ENCODE measurements around the gene TRPT1.

TRPT1 gene

DNA sequence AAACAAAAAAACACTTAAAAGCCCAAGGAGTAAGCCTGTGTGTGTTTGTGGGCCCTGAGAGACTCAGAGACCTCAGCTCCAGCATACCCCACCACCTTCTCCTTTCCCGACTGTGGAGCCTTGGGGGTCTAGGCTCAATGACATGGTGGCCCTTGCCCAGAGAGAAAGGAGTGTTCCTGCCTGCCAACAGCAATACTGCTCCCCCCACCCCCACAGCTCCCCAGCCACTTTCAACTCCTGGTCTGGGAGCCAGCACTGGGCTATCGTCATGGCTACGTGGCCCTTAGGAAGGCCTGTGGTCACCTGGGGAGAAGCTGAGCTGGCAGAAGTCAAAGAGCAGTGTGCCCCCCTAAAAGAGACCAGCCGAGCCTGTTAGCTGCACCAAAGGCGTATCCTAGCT lies 18.1 kb upstream of the TRPT1 start:
- no peak for DNase-seq

DNA sequence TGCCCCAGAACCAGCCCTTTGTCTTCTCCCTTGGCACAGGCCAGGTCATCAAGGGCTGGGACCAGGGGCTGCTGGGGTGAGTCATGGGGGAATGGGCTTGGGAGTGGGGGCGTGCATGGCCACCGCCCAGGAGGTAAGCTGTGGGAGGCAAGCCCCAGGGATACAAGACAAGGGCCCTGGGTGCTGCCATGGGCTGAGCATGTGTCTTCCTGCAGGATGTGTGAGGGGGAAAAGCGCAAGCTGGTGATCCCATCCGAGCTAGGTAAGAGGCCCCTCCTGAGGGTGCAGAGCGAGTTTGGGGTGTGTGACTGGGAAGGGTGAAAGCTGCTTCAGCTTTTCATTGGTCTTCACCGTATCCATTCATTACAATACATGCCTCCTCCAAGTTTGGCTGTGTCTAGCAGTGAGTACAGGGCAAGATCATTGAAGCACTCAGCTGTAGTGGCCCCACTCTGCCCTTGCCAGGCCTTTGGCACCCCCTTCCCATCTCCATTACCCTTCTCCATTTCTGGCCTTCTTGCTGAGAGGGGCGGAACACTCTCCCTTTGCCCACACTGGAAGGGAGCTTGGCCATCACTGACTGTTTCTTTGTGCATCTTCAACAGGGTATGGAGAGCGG lies 17.4 kb upstream of the TRPT1 start:
- DNase-seq: no peak

DNA sequence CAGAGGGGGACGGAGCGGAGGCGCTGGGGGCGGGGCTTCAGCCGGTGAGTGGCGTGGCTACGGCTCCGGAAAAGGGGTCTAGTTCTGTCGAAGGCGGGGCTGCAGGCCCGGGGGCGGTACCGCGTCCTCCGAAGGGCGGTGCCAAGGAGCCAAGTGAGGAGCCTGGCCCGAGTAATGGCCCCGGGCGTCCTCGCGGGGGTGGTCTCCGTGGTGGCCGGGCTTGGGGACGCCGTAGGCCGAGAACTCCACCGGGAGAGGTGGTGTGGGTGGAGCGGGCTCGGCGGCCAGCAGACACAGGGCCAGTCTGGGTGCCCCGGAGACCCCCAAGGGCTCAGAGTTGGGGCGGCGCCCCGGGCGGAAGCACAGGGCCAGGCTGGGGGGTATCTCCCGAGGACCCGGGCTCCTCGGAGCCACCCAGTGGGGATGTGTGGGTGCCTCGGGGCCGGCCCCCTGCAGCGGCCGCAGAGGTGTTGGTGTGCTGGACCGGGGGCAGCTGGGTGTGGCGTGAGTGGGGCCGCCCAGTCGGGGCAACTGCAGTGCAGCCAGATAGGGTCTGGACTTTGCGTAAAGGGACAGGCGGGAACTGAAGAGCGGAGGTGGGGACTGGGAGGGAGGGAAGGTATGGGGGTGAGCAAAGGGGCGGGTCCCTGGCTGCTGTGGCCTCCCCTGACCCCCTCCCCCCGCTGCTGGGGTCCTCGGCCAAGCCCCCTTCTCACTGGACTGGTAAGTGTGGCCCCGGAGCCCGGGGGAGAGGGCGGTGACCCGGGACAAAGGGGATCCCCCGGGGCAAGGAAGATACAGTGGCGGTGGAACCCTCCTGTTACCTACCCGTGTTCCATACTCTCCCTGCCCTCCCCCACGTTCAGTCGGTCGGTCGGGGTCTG lies 15.7 kb upstream of the TRPT1 start:
- DNase-seq: peak; percentile 71

DNA sequence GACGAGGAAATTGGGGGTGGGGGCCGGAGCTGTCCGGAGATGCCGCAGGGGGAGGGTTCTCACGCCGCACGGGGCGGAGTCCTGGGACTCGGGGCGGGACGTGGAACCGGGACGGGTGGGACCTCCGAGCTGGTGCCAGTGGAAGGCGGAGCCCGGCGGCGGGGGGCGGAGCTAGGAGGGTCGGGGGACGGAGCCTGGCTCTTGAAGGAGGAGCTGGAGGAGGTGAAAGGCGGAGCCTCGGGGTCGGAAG lies 15.2 kb upstream of the TRPT1 start:
- DNase-seq: peak; percentile 99

DNA sequence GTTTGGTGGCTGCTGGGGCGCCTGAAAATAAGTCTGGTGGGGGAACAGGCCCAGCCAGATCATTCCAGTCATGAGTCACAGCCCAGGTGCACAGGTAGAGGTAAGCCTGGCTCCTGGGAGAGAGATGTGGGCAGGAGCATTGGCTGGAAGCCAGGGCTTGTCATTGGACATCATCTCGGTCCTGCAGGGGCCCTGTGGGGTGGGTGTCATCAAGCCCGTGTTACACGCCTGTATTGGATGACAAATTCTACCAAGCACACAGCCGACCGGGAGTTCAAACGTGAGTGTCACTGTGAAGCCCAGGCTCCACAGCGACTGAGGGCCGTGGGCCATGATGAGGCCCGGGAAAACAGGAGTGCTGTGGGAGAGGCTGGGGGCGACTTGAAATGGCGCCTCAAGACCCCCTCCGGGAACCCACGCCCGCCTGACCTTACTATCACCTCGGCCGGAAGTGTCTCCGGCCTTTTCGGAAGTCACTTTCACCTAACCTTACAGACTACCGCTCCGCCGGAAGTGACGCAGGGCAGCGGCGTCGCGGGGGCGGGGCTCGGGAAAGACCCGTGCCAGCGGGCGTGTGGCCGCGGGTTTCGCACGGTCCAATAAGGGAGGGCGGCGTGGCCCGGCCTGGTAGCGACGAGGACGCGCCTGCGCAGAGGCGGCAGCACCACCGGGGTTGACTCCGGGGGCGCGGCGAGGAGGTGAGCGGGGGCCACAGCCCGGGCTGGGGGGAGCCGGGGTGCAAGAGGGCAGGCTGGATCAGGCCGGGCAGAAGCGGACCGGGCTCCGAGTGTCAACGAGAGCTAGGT lies 14.7 kb upstream of the TRPT1 start, which contains the start of gene FKBP2:
TSS of gene FKBP2 (plus strand) at position 661 of the 806 bp plus-strand sequence. CDS start 1,293 bp downstream, outside the sequence.
- peak; percentile 96 for DNase-seq

DNA sequence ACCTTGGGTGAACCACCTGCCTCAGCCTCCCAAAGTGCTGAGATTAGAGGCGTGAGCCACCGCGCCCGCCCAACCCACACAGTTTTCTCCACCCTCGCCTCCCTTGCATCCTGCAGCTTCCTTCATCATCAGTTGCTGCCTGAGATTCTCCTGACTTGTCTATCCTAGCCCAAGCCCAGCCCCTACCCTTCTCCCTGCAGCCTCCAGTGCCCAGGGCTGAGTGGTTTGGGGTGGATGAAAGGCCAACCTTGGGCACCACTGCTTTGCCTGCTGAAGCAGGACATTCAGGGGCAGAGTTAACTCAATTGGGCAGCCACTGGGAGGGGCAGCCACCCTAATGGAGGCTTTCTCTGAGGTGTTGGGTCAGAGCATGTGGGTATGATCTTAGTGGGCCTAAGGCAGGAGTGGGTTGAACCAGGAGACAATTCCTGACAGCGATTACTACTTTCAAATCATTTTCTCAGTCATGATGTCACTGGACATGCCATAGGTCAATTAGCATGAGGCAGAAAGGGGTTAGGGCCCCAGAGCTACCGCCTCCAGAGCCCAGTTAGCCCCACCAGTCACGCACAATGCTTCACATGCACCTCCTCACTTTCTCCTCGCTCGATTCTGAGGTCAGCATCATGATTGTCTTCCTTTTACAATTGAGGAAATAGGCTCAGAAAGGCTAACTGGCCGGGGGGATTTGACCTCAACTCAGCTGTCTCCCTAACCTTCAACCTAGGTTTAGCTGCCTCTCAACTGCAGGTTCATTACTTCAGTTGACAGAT lies 13.9 kb upstream of the TRPT1 start:
- peak; percentile 46 for DNase-seq

DNA sequence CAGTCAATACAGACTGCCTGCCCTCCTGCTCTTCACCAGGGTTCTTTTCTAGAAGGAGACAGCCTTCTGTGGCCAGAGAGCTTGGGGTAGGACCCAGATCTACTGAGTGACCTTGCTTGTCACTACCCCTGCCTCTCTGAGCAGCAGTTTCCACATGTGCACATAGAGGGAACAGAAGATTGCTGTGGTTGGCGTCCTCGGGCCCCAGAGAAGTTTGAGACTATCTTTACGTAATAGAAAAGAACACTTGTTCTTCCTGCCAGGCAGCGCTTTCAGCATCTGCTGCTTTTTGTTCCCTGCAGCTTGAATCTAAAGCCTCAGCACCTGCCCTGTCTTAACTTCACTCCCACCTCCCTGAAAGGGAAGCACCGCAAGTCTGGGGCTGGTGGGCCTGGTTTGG lies 13.0 kb upstream of the TRPT1 start:
- DNase-seq: no peak

DNA sequence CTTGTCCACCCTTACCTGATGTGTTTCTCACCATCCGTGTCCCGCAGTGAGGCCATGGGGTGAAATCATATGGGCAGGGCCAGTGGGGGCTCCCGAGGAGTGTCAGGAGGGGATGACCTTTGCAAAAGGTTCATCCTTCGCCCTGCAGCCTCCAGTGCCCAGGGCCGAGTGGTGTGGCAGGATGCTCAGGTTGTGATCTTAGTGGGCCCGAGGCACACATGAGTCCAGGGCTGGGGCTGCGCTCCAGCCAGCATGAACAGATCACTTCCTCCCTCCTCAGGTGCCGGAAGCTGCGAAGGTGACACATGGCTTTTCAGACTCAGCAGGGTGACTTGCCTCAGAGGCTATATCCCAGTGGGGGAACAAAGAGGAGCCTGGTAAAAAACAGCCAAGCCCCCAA lies 12.1 kb upstream of the TRPT1 start:
- DNase-seq: peak; percentile 59

DNA sequence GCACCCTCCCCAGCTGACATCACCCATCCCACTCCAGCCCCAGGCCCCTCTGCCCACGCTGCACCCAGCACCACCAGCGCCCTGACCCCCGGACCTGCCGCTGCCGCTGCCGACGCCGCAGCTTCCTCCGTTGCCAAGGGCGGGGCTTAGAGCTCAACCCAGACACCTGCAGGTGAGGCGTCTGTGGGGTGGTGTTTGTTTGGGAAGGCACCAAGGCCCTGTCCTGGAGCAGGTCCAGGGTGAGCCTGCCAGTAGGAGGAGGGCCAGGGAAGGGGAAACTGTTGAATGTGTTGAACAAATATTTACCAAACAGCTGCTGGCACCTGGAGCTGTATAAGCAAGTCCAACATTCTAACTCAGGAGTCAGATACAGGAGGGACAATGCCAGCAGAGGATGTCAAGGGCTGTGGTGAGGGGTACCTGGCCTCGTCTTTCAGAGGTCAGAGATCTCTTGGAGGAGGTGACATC lies 11.5 kb upstream of the TRPT1 start:
- DNase-seq: peak; percentile 96

DNA sequence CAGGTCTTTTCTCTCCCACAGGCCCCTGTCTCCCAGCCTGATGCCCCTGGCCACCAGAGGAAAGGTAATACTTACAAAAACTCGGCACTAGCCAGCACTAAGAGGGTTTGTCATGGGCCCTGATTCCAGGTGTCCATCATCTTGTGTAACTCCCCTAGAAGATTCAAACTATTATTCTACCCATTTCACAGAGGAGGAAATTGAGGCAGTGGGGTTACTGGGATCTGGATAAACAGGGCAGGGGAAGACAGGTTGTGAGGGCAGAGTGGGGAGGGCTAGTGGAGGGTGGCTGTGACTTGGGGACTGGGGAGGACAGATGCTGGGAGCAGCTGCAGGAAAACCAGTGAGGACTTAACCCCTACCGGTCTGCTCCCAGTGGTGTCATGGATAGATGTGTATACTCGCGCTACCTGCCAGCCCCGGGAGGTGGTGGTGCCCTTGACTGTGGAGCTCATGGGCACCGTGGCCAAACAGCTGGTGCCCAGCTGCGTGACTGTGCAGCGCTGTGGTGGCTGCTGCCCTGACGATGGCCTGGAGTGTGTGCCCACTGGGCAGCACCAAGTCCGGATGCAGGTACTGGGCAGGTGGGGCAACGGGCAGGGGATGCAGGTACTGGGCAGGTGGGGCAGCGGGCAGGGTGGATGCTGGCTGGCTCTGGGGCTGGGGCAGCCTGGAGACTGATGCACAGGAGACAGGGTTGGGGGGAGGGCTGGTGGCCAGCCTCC lies 9.6 kb upstream of the TRPT1 start:
- DNase-seq: no peak

DNA sequence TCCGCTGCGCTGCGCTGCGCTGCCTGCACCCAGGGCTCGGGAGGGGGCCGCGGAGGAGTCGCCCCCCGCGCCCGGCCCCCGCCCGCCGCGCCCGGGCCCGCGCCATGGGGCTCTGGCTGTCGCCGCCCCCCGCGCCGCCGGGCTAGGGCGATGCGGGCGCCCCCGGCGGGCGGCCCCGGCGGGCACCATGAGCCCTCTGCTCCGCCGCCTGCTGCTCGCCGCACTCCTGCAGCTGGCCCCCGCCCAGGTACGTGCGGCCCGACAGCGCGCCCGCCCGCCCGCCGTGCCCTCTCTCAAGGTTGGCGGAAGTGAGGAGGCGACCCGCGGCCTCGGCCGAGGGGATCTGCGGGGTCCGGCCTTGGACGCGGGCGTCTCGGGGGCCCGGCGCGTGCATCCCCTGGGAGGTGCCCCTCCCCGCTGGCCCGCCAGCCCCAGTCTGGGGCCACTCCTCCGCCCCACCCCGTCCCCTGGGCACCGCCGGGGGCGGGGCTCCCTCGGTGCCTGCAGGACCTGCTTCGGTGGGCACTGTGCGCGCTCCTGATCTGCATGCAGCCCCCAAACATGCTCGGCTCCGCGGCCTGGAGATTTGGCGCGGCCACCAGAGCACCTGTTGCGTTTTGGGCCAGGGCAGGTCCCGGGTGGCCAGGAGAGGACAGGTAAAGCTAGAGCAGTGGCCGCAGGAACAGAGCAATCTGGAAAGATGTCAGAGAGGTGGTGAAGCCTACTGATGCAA lies 8.8 kb upstream of the TRPT1 start:
- peak; percentile 63 for DNase-seq

DNA sequence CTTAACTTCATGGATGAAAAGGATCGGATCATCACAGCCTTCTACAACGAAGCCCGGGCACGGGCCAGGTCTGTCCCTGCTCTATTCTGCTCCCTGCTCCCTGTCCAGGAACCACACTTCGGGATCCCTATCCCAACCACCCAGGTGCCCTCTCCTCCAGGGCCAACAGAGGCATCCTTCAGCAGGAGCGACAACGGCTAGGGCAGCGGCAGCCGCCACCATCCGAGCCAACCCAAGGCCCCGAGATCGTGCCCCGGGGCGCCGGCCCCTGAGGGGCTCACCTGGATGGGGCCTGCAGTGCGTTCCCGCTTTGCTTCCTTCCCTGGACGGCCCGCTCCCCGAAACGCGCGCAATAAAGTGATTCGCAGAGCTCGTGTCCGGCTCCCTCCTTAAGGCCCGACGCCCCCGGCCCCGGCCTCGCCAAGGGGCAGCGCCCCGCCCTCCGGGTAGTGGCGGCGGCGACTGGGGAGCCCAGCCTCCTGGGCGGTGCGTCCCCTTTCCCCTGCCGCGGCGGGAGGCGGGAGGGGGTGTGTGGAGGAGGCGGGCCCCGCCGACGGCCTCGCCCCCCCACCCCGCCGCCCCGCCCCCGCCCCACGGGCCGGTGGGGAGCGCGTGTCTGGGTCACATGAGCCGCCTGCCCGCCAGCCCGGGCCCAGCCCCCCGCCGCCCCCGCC lies 8.1 kb upstream of the TRPT1 start, which contains the start of gene VEGFB:
TSS of gene VEGFB (plus strand) at position 672 of the 674 bp plus-strand sequence. CDS start 250 bp downstream, outside the sequence.
- DNase-seq: peak; percentile 83

DNA sequence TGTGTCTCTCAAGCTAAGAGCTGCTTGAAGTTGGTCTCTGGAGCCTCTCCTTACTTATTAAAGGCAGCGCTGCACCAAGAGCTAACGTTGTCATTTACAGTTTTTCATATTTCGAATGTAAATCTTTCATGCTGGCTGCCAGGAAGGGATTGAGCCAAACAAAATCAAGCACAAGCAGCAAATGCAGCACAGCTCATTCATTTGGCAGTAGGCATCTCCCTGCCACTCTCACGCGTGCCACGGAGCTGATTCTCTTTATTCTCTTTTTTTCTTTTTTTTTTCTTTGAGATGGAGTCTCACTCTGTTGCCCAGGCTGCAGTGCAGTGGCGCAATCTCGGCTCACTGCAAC lies 7.0 kb upstream of the TRPT1 start:
- no peak for DNase-seq

DNA sequence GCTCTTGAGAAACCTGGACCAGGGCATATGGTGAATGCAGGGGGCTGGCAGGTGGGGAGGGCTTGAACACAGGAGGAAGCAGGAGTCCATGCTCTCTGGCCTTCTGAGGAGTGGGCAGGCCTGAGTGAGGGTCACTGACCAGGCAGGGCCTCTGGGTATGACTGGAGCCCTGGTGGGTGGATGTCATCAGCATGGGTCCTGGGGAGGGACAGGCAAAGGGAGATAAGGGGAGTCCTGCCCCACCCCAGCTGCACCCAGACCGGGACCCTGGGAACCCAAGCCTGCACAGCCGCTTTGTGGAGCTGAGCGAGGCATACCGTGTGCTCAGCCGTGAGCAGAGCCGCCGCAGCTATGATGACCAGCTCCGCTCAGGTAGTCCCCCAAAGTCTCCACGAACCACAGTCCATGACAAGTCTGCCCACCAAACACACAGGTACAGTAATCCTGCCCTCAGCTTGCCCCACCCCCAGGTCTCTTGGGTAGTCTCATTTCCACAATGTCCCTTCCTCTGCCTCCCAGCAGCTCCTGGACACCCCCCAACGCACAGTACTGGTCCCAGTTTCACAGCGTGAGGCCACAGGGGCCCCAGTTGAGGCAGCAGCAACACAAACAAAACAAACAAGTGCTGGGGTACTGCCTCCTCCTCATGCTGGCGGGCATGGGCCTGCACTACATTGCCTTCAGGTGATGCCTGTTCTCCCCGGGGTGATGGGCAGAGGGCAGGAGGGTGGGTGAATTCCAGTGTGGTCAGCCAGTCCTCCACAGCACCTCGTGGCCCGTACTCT lies 6.4 kb upstream of the TRPT1 start:
- no peak for DNase-seq

DNA sequence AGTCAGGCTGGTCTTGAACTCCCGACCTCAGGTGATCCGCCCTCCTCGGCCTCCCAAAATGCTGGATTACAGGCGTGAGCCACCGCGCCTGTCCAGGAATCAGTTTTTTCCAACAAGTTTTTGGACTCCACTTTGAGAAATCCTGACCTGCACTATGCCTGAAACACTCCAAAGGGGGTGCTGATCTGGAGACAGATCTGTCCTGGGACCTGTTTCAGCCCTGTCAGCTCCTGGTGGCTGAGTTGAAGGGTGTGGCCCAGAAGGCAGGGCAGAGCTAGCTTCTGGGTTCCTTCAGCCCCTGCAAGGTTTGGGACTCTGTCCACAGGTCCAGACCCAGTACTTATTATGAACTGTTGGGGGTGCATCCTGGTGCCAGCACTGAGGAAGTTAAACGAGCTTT lies 5.6 kb upstream of the TRPT1 start:
- no peak for DNase-seq

DNA sequence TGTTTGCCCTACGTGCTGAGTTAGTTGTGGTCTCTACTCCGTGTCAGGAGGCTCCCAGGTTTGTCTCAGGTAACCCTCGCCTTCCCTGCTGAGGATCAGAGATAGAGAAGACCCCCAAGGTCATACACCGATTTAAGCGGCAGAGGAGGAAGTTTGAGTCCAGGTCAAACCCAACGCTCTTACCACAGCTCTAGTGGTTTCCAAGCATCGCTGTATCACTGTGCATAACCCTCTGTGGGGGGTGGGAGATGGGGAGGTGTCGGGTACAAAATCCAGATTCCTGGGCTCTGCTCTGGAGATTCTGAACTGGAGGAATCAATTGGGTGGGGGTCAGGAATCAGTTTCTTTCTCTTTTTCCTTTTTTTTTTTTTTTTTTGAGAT lies 5.0 kb upstream of the TRPT1 start:
- peak; percentile 51 for DNase-seq

DNA sequence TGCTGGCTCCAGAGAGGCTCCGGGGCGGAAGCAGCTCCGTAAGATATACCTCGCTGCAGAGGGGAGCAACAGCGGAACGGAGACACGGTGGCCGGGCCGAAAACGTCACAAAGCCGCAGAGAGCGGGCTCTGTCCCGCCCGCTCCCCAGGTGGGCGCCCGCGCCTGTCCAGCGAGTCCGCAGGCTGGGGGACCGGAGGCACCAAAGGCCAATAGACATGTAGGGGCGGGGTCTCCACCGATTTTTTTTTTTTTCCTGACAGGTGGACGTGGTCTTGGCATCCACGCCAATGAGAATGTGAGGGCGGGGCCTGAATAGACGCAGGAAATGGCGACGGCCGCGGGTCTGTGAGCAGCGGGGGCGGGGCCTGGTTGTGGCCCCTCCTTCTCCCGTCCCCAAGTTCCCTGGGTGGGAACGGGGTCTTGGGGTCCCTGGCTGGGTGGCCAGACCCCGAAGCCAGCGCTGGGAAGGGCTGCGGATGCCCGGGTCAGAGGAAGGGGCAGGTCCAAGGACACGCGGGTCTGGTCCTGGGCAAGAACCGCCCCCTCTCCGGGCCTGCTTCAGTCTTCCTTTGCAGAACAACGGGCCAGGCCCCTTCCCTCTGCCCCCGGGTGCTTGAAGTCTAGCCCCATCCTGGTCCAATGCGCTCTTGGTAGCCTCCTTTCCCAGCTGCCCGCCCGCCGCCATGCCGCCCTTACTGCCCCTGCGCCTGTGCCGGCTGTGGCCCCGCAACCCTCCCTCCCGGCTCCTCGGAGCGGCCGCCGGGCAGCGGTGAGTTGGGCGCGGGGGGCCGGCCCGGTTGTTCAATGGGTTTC lies 4.4 kb upstream of the TRPT1 start, which contains the start of gene DNAJC4:
TSS of gene DNAJC4 (plus strand) at position 378 of the 814 bp plus-strand sequence. CDS start at position 685, 307 bp downstream.
- peak; percentile 99 for DNase-seq

DNA sequence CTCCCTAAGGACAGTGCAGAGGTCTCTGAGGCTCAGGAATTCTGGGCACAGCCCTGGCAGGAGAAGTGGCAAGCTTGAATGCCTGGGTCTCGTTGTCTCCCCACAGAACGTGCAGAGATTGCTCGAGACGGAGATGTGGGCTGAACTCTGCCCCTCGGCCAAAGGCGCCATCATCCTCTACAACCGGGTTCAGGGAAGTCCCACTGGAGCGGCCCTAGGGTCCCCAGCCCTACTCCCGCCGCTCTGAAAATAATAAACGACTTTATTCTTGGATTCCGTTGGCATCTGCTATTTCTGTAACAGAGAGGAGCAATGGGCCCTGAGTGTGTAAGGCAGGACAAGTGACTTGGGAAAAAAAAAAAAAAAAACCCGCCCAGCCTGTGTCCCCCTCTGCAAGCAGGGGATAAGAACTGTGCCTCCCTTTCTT lies 3.8 kb upstream of the TRPT1 start:
- no peak for DNase-seq

All from NCI-H146 (cell line).